ENCODE measurements around the gene DLG3.

DLG3 gene

DNA sequence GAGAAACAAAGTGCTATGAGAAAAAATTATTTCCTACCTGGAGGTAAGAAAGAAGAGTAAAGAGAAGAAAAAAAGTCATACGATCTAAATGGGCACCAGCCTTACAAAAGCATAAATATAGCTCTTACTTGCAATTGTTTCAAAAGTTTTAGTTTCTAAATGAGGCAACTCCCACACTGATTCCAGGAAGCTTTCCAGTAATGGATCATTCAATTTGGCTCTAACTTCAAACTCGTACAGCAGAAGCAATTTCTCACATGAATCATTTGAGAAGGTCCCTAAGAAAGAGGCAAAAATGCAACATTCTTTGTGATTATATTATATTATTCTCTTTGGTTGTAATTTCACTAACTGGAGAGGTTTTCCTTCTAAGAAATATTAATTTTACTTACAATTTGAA is 109.9 kb downstream of the DLG3 start:
- ChIA-PET POLR2A (no interaction called here), CTCF (interaction anchor here (0.8 kb wide), 1 partner anchor 102 kb away, joined by 3 read pairs; no protein-coding TSS in a partner anchor)
- DNase-seq (ENCODE audit: extremely low spot score) = no peak
- TF ChIP-seq, protein P1, sequence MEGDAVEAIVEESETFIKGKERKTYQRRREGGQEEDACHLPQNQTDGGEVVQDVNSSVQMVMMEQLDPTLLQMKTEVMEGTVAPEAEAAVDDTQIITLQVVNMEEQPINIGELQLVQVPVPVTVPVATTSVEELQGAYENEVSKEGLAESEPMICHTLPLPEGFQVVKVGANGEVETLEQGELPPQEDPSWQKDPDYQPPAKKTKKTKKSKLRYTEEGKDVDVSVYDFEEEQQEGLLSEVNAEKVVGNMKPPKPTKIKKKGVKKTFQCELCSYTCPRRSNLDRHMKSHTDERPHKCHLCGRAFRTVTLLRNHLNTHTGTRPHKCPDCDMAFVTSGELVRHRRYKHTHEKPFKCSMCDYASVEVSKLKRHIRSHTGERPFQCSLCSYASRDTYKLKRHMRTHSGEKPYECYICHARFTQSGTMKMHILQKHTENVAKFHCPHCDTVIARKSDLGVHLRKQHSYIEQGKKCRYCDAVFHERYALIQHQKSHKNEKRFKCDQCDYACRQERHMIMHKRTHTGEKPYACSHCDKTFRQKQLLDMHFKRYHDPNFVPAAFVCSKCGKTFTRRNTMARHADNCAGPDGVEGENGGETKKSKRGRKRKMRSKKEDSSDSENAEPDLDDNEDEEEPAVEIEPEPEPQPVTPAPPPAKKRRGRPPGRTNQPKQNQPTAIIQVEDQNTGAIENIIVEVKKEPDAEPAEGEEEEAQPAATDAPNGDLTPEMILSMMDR (IDR thresholded peaks at IDR 0.05; ENCODE audit: control extremely low read depth, extremely low read depth, low read depth, missing control alignments) = no peak

DNA sequence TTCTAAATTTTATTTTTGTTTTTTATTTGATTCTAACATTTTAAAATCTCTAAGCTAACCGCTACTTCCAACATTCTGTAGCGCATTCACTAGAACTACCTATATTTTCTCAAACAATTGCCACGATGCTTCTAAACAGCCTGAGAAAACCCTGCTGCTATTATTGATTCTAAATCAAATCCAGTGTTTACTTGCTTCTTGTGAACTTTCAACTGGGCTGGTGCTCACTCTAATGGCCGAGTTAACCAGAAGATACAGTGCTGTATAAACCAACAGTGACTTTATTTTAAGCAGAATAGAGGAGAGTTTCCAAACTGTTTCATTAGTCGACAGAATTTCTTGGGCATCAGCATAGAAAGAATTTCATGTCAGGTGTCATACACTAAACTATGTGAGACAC is 110.3 kb downstream of the DLG3 start:
- POLR2A ChIA-PET = no interaction called here
- TF ChIP-seq, protein P1 (IDR thresholded peaks at IDR 0.05; ENCODE audit: control extremely low read depth, extremely low read depth, low read depth, missing control alignments) = no peak
- CTCF ChIA-PET = no interaction called here
- DNase-seq (ENCODE audit: extremely low spot score) = no peak

Measured in GM10248 (cell line).